Glutamatergic neuron (in vitro differentiated cells): Measurements from ENCODE around the gene CDK5RAP3. TPM values are rescaled to one million over a fixed set of nuclear protein-coding genes. Genes with fewer than 3 reads are reported as not detected.

Experiments
- DNase-seq: peaks from one replicate; pipeline ENCODE4 v3.0.0; 2022
- H3K27ac Mint-ChIP-seq: one replicate; pipeline ENCODE4 v1.8.0; 2020; ENCODE audit warnings: mild to moderate bottlenecking, mixed read lengths, inconsistent platforms; ENCODE audit not compliant: unreplicated experiment
- H3K27me3 Mint-ChIP-seq: one replicate; pipeline ENCODE4 v1.8.0; 2020; ENCODE audit warnings: mild to moderate bottlenecking, moderate library complexity, mixed read lengths, inconsistent platforms; ENCODE audit not compliant: unreplicated experiment
- H3K36me3 Mint-ChIP-seq: one replicate; pipeline ENCODE4 v1.8.0; 2020; ENCODE audit warnings: mild to moderate bottlenecking, mixed read lengths, inconsistent platforms; ENCODE audit not compliant: unreplicated experiment
- H3K4me1 Mint-ChIP-seq: one replicate; pipeline ENCODE4 v1.8.0; 2020; ENCODE audit warnings: mild to moderate bottlenecking, low read depth, mixed read lengths, inconsistent platforms; ENCODE audit not compliant: unreplicated experiment
- H3K4me3 Mint-ChIP-seq: one replicate; pipeline ENCODE4 v1.8.0; 2020; ENCODE audit warnings: mild to moderate bottlenecking, mixed read lengths, inconsistent platforms; ENCODE audit not compliant: unreplicated experiment
- H3K9me3 Mint-ChIP-seq: one replicate; pipeline ENCODE4 v1.8.0; 2020; ENCODE audit warnings: mild to moderate bottlenecking, moderate library complexity, mixed read lengths, inconsistent platforms; ENCODE audit not compliant: unreplicated experiment
- total RNA-seq: library from RNA; stranded (reverse); fragmentation: NEBNext Ultra II Directional; extraction: Animal tissue kit (Norgen Biotek cat#: 25700); gene quantifications from one replicate; pipeline ENCODE4 v1.2.1, GENCODE V29; 2021; ENCODE audit not compliant: unreplicated experiment
- TF ChIP-seq, protein P1 (sequence below): fragments of 200-600 bp; sonication (generic); IDR thresholded peaks from one replicate; pipeline ENCODE4 v1.5.0; 2021; ENCODE audit not compliant: partially characterized antibody, unreplicated experiment

The CDK5RAP3 gene
- total RNA-seq, 1 donor from 2014 or later = 196 TPM

DNA sequence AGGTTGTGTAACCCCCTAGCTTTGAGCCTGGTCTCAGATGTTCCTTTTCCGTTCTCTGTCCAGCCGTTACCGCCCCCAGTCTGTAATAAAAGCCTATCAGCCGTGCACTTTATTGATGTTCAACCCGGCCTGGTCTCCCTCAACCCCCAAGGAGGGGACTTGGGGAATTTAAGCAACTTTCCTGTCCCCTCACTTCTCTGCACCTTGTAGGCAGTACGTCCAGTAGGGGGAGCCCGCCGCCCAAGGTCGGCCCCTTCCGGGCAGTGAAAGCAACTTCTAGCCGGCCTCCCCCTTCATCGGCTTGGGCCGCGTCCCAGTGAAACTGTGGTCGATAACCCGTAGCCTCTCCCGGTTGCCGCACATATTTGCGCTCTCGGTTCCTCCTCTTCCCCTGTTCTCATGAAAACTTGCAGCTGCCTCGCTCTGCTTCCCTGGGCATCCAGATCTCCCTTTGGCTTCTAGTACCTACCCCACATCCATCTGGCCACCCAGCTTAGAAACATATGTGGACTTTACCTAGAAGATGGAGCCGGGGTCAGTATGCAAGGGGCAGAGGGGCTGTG, 21.6 kb upstream of the CDK5RAP3 start:
- peak; percentile 96 for DNase-seq
- TF ChIP-seq, protein P1, sequence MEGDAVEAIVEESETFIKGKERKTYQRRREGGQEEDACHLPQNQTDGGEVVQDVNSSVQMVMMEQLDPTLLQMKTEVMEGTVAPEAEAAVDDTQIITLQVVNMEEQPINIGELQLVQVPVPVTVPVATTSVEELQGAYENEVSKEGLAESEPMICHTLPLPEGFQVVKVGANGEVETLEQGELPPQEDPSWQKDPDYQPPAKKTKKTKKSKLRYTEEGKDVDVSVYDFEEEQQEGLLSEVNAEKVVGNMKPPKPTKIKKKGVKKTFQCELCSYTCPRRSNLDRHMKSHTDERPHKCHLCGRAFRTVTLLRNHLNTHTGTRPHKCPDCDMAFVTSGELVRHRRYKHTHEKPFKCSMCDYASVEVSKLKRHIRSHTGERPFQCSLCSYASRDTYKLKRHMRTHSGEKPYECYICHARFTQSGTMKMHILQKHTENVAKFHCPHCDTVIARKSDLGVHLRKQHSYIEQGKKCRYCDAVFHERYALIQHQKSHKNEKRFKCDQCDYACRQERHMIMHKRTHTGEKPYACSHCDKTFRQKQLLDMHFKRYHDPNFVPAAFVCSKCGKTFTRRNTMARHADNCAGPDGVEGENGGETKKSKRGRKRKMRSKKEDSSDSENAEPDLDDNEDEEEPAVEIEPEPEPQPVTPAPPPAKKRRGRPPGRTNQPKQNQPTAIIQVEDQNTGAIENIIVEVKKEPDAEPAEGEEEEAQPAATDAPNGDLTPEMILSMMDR = peak; percentile 86
- peak overlapping the region; percentile 65 for H3K27ac Mint-ChIP-seq
- peaks cover 5% of the 10 kb centered on the region for H3K4me1 Mint-ChIP-seq
- peak overlapping the region; percentile 60 for H3K4me3 Mint-ChIP-seq
- H3K9me3 Mint-ChIP-seq = no peaks in the 10 kb centered on the region
- peaks cover 1% of the 10 kb centered on the region for H3K27me3 Mint-ChIP-seq
- no peaks in the 10 kb centered on the region for H3K36me3 Mint-ChIP-seq

DNA sequence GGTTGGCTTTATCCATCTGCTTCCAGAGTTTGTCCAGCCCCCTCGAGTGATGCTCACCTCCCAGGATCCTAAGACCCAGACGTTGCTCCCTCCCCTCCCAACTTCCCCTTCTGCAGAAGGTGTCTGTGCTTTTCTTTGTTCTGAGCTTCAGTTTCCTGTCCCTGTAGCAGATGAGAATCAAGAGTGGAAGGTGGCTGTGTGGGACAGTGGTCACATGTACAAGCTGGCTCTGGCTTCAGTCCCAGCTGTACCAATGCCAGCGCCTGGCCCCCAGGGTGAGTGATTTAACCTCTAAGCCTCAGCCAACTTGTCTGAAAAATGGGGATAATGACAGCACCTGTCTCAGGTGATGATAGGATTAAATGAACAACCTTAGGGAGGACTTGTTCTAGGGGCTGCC, 21.0 kb upstream of the CDK5RAP3 start:
- Mint-ChIP-seq H3K36me3 (no peaks in the 10 kb centered on the region), H3K27ac (no peak overlapping the region), H3K4me3 (no peak overlapping the region), H3K27me3 (peaks cover 1% of the 10 kb centered on the region), H3K4me1 (peaks cover 5% of the 10 kb centered on the region), H3K9me3 (no peaks in the 10 kb centered on the region)
- TF ChIP-seq, protein P1 = no peak
- no peak for DNase-seq

DNA sequence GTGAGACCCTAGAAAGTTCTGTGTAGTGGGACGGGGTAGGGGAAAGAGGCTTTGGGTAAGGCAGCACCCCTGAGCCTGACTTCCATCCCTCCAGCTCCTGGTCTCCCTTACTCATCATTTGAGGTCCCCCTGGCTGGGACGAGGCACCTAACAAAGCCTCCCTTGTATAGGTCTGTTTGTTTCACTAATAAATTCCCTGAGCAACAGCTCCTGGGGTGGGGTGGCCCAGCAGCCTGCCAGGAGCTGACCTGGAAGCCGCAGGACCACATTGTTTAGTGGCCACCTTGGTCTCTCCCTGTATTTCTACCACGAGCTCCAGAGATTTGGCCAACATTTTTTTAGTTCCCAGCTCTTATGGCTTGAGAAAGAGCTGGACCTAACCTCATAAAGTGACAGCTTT, 20.5 kb upstream of the CDK5RAP3 start:
- Mint-ChIP-seq H3K27me3 (peaks cover 1% of the 10 kb centered on the region), H3K27ac (no peak overlapping the region), H3K4me3 (no peak overlapping the region), H3K9me3 (no peaks in the 10 kb centered on the region), H3K4me1 (peaks cover 5% of the 10 kb centered on the region), H3K36me3 (no peaks in the 10 kb centered on the region)
- TF ChIP-seq, protein P1 = no peak
- DNase-seq = no peak

DNA sequence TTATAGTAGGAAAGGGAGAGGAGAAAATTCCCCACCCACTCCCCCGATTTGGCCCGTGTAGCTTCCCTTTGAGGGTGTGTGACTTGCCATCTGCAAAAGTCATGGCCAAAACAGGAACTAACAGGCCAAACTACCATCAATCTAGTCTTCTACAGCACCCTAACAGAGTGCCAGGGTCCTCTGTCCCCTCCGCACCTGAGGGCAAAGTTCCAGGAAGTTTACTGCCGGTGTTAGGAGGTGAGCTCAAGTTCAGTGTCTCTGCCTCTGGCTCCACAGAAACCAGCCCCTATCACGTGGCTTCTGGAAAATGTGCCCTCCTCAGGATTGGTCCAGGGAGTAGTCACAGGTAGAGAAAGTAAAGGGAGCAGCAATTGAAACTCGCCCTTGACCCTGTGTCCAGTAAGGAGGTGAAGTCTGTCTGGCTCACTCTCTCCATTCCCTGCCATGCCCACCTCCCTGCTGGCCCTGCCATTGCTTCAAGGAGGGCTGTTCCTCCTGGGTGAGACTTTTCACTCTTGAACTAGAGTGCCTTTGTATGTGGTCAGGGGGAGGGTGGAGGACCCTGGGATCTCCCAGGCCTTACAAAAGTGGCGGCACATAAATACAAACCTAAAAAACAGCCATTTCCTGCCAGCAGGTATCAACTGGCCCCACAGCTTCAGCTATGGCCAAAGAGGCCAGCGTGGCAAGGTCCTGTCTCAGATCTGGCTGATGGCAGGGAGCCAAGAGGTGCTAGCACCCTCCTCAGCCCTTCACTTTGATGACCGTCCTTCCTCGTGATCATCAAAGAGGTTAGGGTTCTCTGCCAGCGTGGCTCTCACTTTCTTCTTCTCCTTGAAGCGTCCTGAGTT, 18.5 kb upstream of the CDK5RAP3 start:
- no peak for DNase-seq
- H3K9me3 Mint-ChIP-seq = no peaks in the 10 kb centered on the region
- H3K27ac Mint-ChIP-seq = no peak overlapping the region
- H3K36me3 Mint-ChIP-seq = no peaks in the 10 kb centered on the region
- peaks cover 8% of the 10 kb centered on the region for H3K4me1 Mint-ChIP-seq
- peaks cover 1% of the 10 kb centered on the region for H3K27me3 Mint-ChIP-seq
- no peak overlapping the region for H3K4me3 Mint-ChIP-seq
- TF ChIP-seq, protein P1 = no peak

DNA sequence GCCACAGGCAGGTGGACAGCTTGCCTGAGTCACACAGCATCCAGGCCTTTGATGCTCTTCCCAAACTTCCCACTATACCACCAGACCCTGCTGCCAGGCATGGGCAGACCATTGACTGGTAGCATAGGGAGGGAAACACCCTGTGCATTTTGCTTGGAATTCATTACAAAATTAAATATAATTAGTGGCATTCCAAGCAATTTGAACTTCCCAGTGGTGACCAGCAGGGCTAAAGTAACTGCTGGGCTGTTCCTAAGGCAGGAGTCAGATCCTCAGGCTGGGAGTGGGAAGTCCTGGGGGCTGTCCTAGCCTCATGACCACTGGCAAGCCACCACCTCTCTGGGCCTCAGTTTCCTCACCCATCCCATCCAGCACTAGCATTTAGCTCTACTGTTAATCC, 17.0 kb upstream of the CDK5RAP3 start:
- H3K36me3 Mint-ChIP-seq = no peaks in the 10 kb centered on the region
- no peaks in the 10 kb centered on the region for H3K9me3 Mint-ChIP-seq
- H3K27ac Mint-ChIP-seq = no peak overlapping the region
- TF ChIP-seq, protein P1 = peak; percentile 34
- peaks cover 7% of the 10 kb centered on the region for H3K4me1 Mint-ChIP-seq
- no peak overlapping the region for H3K4me3 Mint-ChIP-seq
- H3K27me3 Mint-ChIP-seq = peaks cover 1% of the 10 kb centered on the region
- DNase-seq = no peak
